ENCODE results near the gene RFC4.

RFC4 gene

DNA sequence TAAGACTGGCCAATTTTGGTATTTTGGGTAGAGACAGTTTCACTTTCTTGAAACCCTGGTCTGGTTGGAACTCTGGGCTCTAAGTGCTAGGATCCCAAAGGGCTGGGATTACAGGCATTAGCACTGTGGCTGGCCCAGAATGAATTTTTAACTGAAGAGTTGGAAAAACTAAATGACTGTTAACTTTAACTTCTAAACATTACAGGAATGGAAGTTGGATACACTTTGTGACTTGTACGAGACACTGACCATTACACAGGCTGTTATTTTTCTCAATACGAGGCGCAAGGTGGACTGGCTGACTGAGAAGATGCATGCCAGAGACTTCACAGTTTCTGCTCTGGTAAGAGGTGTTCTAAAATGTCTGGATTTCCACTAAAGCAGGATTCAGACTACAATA lies 19.4 kb downstream of the RFC4 start:
- DNase-seq (ENCODE audit: low spot score): no peak

GRCh38 chr3:186785495-186786018 lies 20.7 kb downstream of the RFC4 start:
- no peak for DNase-seq (ENCODE audit: low spot score)

DNA sequence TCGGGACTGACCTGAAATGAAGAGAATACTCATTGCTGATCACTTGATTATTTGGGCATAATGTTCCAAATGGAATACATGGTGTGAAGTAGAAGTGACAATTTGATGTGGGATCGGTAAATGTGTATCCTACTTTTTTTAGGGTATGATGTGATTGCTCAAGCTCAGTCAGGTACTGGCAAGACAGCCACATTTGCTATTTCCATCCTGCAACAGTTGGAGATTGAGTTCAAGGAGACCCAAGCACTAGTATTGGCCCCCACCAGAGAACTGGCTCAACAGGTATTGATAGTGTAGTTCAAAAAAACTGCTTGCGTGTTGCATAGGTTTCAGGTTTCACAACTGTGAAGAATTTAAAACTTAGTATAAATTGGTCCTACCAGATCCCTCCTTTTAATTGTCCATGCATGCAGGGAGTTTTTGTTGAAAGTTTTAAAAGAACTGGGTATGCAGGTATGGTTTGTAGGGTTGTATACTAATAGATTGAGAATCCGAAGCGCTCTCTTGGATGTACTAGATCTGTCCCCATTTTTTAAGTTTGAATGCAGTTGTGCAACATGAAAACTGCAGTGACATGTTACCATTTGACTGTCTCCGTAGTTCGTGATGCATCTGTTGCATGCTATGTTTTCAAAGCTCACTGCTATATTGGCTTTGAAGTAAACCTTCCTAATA lies 21.3 kb downstream of the RFC4 start:
- no peak for DNase-seq (ENCODE audit: low spot score)

DNA sequence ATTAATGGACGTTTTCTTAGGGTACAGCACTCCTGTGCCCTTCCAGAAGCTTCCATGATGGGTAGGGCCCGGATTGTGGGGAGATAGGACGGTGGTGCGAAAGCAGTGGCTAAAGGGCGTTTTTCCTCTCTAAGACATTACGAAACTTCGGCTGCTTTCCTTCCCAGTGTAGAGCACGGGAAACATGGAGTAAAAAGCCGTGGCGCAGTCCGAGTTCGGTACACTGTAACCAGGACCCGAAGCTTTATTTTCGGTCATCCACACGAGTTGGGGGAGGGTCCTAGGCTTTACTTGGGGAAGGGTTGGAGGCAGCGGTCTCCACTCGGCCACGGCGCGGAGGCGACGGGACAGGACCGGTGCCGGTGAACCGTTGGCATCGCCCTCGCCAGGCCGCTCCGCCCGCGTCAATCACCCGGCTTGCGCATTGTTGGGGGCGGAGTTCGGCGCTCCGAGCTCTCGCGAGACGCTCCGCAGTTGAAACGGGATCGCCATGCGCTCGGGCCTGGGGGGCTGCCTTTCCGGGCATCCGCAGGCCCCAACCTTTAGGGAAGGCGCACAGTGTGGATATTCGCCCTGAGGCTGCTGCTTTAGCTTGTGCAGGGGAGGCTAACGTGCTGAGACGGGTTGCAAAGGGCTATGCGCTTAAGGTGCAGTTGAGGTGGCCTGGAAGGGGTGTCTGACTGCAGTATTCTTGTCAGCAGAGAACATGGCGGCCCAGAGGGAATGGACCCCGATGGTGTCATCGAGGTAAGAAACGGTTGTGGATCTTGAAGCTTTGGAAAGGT lies 22.4 kb downstream of the RFC4 start:
- DNase-seq (ENCODE audit: low spot score): peak; percentile 81

DNA sequence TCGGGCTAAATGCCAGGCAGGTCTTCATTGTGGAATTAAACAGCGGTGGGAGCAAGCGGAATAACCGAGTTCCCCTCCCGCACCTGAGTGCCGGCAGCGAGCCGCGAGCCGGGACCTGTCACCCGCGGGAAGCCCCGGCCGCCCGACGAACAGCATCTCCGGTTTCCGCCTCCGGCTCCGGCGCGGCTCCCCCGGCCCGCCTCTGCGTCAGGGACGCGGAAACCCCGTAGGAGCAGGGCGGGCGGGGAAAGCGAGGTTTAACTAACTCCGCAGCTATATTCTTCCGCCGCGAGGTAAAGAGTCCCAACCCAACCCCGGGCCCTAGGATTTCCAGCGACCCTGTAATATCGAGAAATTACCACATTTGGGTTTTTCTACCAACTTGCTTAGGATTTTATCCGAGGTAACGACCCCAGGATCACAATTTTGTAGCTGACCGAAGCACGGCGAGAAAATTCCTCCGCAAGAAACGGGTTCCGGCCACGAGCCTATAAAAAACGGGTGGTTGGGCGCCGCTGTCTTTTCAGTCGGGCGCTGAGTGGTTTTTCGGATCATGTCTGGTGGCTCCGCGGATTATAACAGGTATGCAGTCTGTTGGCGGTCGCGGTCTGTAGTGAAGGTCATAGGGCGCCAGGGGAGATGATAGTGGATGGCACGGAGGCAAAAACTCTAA lies 23.1 kb downstream of the RFC4 start, which contains the start of gene EIF4A2:
EIF4A2 (plus strand) TSS at position 520 of the 673 bp plus-strand sequence; CDS start at position 554, 34 bp downstream.
- peak; percentile 96 for DNase-seq (ENCODE audit: low spot score)

GRCh38 chr3:186782542-186783057 lies 23.7 kb downstream of the RFC4 start:
- DNase-seq (ENCODE audit: low spot score): no peak

GRCh38 chr3:186779204-186779603 lies 27.1 kb downstream of the RFC4 start:
- DNase-seq (ENCODE audit: low spot score): no peak

DNA sequence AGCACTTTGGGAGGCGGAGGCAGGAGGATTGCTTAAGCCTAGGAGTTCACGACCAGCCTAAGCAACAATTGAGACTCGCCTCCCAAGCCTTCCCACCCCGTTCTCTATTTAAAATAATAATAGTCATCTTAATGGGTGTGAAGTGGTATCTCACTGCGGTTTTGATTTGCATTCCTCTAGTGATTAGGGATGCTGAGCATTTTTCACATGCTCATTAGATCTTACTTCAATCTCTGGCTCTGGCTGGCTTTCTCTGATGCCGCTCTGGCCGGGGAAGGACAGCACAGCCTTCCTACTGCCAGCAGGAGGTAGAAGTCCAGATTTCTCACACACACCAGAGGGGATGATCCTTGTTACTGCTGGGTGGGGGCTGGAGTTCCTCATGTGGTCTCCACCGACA lies 30.3 kb downstream of the RFC4 start:
- no peak for DNase-seq (ENCODE audit: low spot score)

GRCh38 chr3:186772701-186773417 lies 33.4 kb downstream of the RFC4 start:
- no peak for DNase-seq (ENCODE audit: low spot score)

DNA sequence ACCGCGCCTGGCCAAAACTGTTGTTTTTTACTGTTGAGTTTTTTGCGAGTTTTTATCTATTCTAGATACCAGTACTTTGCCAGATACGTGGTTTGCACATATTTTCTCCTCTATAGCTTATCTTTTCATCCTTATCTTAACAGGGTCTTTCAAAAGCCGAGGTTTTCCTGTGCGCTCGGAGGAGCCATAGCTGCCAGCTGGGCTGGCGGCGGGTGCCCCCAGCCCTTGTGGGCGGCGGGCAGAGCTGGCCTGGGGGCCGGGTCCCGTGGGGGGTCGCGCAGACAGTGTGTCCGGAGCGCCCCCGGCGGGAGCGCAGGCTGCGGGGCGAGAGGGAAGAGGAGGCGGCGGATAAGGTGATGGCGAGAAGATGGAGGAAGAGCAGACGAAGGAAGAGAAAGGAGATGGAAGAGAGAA lies 34.0 kb downstream of the RFC4 start:
- DNase-seq (ENCODE audit: low spot score): no peak

DNA sequence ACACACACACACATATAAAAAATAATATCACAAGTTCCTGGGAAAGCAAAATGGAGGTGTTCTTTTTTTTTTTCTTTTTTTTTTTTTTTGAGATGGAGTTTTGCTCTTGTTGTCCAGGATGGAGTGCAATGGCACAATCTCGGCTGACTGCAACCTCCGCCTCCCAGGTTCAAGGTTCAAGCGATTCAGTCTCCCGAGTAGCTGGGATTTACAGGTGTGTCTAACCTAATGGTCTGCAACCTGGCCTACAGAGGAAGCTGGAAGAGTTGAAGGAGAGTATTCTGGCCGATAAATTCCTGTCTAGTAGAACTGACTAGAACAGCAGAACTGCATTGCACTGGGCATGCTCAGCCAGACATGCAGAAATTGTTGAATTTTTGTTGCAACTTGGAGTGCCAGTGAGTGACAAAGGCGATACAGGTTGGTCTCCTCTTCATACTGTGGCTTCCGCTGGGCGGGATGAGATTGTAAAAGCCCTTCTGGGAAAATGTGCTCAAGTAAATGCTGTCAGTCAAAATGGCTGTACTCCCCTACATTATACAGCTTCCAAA lies 45.3 kb downstream of the RFC4 start:
- no peak for DNase-seq (ENCODE audit: low spot score)

DNA sequence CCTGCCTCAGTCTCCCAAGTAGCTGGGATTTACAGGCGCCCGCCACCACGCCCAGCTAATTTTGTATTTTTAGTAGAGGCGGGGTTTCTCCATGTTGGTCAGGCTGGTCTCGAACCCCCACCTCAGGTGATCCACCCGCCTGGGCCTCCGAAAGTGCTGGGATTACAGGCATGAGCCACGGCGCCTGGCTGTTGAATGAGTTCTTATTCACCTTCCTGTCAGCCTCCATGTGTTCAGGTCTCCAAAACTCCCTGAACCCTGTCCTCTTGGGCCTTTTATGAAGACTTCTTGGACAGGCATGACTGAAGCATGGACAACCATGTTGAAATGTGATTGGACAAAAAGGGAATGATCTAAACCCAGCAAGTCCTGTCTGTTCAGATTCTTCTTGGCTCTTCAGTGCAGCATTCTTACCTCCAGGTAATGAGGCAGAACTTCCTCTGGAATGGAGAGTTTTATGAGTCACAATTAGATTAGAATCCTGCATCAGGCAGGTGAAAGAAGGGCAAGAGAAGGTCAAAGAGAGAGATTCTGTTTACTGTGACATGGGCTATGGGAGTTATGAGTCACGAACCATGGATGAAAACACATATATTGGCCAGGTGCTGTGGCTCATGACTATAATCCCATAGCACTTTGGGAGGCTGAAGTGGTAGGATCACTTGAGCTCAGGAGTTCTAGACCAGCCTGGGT lies 46.0 kb downstream of the RFC4 start:
- no peak for DNase-seq (ENCODE audit: low spot score)

GRCh38 chr3:186759231-186759930 lies 46.9 kb downstream of the RFC4 start:
- no peak for DNase-seq (ENCODE audit: low spot score)

GRCh38 chr3:186757686-186758220 lies 48.5 kb downstream of the RFC4 start:
- no peak for DNase-seq (ENCODE audit: low spot score)

GRCh38 chr3:186757214-186757613 lies 49.1 kb downstream of the RFC4 start:
- no peak for DNase-seq (ENCODE audit: low spot score)

DNA sequence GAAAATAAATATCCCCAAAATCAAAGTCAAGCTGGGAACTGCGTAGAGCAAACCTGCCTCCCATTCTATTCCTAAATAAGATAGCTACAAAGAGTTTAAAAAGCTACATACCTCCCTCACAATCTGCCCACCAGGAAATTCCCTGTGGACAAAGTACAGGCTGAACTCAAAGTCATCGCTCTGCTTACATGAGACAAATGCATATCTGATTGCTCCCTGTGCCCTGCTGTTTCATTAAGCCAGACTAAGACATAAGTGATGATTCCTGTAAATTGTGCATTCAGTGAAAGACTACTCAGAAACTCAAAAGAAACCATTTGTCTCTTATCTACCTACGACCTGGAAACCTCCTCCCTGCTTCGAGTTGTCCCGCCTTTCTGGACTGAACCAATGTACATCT lies 51.4 kb downstream of the RFC4 start:
- no peak for DNase-seq (ENCODE audit: low spot score)

DNA sequence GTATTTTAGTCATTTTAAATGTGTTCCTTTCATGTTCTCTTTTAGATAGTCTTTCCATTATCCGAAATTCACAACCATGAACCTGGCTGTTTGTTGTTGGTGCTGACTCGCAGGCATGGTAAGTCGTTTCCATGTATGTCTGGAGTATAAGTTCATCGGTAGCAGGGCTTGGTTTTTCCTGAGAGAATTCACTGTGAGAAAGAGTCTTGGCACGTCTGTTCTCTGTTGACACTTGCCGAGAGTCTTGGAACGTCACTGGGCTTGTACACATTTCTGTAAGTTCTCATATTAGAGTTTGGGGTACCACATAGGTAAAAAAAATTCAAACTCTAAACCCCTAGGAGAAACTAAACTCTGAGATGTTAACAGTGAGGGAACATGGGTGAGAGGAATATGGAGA lies 52.3 kb downstream of the RFC4 start:
- no peak for DNase-seq (ENCODE audit: low spot score)

- DNase-seq (ENCODE audit: low spot score): no peak
Observed at GRCh38 chr3:186751480-186751879, 54.8 kb downstream of the RFC4 start.

GRCh38 chr3:186750316-186750715 lies 56.0 kb downstream of the RFC4 start:
- DNase-seq (ENCODE audit: low spot score): no peak

GRCh38 chr3:186746008-186746407 lies 60.3 kb downstream of the RFC4 start:
- DNase-seq (ENCODE audit: low spot score): peak; percentile 71

Data from iPS-NIHi11 (cell line).